ENCODE measurements around the gene FMNL2.

DNA sequence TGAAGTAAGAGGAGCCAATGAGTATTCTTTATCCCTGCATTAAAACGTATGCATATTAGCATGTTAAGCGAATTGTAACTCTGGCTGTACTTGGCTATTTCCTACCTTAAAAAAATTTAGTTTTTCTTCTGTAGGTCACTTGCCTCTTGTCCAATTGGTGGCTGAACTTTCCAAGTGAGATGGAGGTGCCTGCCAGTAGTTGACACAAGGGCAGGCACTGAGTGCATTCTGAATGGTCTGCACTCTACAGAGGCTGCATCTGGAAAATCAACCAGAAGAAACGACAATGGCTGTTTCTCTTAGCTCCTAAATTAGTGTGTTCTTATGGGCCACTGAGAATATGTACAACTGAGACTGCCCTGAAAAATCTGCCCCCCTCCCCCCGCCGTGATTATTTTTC lies 221.5 kb downstream of the FMNL2 start:
- TF ChIP-seq, protein P1, sequence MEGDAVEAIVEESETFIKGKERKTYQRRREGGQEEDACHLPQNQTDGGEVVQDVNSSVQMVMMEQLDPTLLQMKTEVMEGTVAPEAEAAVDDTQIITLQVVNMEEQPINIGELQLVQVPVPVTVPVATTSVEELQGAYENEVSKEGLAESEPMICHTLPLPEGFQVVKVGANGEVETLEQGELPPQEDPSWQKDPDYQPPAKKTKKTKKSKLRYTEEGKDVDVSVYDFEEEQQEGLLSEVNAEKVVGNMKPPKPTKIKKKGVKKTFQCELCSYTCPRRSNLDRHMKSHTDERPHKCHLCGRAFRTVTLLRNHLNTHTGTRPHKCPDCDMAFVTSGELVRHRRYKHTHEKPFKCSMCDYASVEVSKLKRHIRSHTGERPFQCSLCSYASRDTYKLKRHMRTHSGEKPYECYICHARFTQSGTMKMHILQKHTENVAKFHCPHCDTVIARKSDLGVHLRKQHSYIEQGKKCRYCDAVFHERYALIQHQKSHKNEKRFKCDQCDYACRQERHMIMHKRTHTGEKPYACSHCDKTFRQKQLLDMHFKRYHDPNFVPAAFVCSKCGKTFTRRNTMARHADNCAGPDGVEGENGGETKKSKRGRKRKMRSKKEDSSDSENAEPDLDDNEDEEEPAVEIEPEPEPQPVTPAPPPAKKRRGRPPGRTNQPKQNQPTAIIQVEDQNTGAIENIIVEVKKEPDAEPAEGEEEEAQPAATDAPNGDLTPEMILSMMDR (conservative IDR thresholded peaks at IDR 0.05; ENCODE audit: low read depth in 2 of 2): no peak
- TF ChIP-seq EZH2phosphoT487 (IDR thresholded peaks at IDR 0.05; ENCODE audit: unreplicated experiment) (no peak), EZH2 (IDR thresholded peaks at IDR 0.05; ENCODE audit: low read depth, unreplicated experiment) (no peak), POLR2AphosphoS5 (IDR thresholded peaks at IDR 0.05; ENCODE audit: low read depth) (no peak), JUNB (IDR thresholded peaks at IDR 0.05; ENCODE audit: unreplicated experiment) (no peak)
